OCI-LY7 (cell line): ENCODE data around the gene KDM1A.

Experiments
- CTCF ChIP-seq: fragments of 200-600 bp; sonication (generic); conservative IDR thresholded peaks from 2 replicates; pipeline ENCODE4 v1.5.1; 2014; ENCODE audit warnings: mild to moderate bottlenecking, antibody characterized with exemption, low read length, moderate library complexity, mixed read lengths
- EZH2phosphoT487 ChIP-seq: fragments of 200-600 bp; sonication (generic); IDR thresholded peaks from 2 replicates; pipeline ENCODE4 v1.6.1; 2018; ENCODE audit warnings: low read depth, borderline replicate concordance, mild to moderate bottlenecking, mixed run types, antibody characterized with exemption, low read length, moderate library complexity, mixed read lengths

GRCh38 chr1:23101887-23102286, 82.6 kb downstream of the KDM1A start:
- TF ChIP-seq CTCF, result no peak
- no peak for TF ChIP-seq EZH2phosphoT487
